ENCODE measurements around the gene SYT12. TPM values are rescaled to one million over a fixed set of nuclear protein-coding genes. Genes with fewer than 3 reads are reported as not detected.
"Not testable (repeated sequence)": the region's sequence is repeated elsewhere in the genome, so short reads cannot be mapped to it uniquely, and the experiment has no call there.

The SYT12 gene
- total RNA-seq, 1 experiment from 2014 or later: 11.1 TPM

DNA sequence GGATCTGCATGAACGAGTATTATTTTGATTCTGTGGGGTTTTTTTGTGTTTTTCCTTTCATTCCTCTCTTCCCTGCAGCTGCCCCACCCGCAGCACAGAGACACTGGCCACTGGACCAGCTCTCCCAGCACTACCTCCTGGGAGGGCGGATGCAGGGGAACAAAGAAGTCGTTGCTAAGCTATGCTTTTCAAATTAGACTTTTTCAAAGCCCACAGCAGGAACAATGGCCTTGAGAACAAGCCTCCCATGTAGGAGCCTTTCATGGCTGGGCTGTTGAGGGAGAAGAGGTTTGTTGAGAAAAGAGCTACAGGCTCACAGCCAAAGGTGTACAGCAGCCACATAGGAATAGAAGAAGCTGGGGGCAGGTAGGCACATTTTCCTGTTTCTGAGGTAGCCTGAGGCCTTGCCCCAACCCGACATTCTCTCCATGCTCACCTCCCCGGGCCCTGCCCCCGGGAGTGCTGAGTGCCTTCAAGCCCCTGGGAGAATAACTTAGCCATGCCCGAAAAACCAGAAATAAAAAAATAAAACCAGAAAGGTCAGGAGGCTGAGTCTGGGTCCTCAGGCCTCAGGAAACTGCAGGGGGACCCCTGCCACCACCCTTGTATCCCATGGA lies 20.5 kb upstream of the SYT12 start:
- peaks cover 6% of the 10 kb centered on the region; the same call in 1 of the 2 replicates for H3F3A ChIP-seq (ENCODE audit: insufficient read depth, low read depth)
- H3K9me3 ChIP-seq (ENCODE audit: insufficient read depth, low read depth): no peaks in the 10 kb centered on the region
- H3K27me3 ChIP-seq (ENCODE audit: insufficient read depth, low read depth): no peaks in the 10 kb centered on the region
- no peak overlapping the region for H3K27ac ChIP-seq
- ChIA-PET POLR2A (ENCODE audit: unreplicated experiment) (interaction anchor here (0.7 kb wide), 1 partner anchor 287 kb away, joined by 3 read pairs; the partner anchor contains the start of gene ANKRD13D), CTCF (no interaction called here)
- H3K4me3 ChIP-seq: no peak overlapping the region
- H3K9me2 ChIP-seq (ENCODE audit: insufficient read depth): no peaks in the 10 kb centered on the region
- H4K20me1 ChIP-seq (ENCODE audit: insufficient read depth): no peaks in the 10 kb centered on the region
- DNase-seq: no peak
- no TSS peak for BruUV-seq (replicated peaks)
- no peak overlapping the region for H3K4me2 ChIP-seq
- H2AFZ ChIP-seq: no peak overlapping the region
- no peak for TF ChIP-seq EZH2 (IDR thresholded peaks at IDR 0.05; ENCODE audit: low read depth)
- TF ChIP-seq, protein P1, sequence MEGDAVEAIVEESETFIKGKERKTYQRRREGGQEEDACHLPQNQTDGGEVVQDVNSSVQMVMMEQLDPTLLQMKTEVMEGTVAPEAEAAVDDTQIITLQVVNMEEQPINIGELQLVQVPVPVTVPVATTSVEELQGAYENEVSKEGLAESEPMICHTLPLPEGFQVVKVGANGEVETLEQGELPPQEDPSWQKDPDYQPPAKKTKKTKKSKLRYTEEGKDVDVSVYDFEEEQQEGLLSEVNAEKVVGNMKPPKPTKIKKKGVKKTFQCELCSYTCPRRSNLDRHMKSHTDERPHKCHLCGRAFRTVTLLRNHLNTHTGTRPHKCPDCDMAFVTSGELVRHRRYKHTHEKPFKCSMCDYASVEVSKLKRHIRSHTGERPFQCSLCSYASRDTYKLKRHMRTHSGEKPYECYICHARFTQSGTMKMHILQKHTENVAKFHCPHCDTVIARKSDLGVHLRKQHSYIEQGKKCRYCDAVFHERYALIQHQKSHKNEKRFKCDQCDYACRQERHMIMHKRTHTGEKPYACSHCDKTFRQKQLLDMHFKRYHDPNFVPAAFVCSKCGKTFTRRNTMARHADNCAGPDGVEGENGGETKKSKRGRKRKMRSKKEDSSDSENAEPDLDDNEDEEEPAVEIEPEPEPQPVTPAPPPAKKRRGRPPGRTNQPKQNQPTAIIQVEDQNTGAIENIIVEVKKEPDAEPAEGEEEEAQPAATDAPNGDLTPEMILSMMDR (conservative IDR thresholded peaks at IDR 0.05): no peak
- intact Hi-C loops (cut with micrococcal nuclease; ENCODE audit: unreplicated experiment): no loop called here
- no peaks in the 10 kb centered on the region for H3K36me3 ChIP-seq (ENCODE audit: low read depth)
- H3K79me2 ChIP-seq (ENCODE audit: low read depth): no peaks in the 10 kb centered on the region
- H3K4me1 ChIP-seq (replicated peaks; ENCODE audit: insufficient read depth): peaks cover 14% of the 10 kb centered on the region

DNA sequence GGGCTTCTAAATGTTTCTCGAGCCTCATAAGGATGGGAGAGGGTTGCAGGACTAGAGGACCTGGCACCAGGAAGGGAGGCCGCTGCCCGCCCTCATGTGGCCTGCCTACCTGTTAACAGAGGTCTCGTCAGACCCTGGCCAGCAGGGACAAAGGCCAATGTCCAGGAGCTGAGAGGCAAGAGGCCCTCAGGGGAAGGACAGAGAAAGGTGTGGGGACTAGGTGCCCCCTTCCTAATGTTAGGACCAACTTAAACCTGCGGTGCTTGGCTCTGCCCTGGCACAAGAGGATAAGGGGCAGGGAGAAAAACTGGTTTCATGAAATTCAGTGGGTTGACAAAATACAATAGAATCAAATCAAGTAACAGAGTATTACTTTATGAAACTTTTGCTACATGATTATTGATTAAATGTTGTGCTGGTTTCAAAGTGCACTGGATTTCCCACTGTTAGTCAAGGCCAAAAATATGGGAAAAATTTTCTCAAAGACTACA lies 20.0 kb upstream of the SYT12 start:
- Histone ChIP-seq H3K36me3 (ENCODE audit: low read depth) (no peaks in the 10 kb centered on the region), H4K20me1 (ENCODE audit: insufficient read depth) (no peaks in the 10 kb centered on the region), H3F3A (ENCODE audit: insufficient read depth, low read depth) (peaks cover 6% of the 10 kb centered on the region; the same call in 1 of the 2 replicates), H3K27me3 (ENCODE audit: insufficient read depth, low read depth) (no peaks in the 10 kb centered on the region), H3K9me3 (ENCODE audit: insufficient read depth, low read depth) (no peaks in the 10 kb centered on the region), H3K4me2 (no peak overlapping the region), H3K4me1 (replicated peaks; ENCODE audit: insufficient read depth) (peaks cover 13% of the 10 kb centered on the region), H2AFZ (no peak overlapping the region), H3K9me2 (ENCODE audit: insufficient read depth) (no peaks in the 10 kb centered on the region), H3K79me2 (ENCODE audit: low read depth) (no peaks in the 10 kb centered on the region), H3K4me3 (no peak overlapping the region), H3K27ac (no peak overlapping the region)
- no TSS peak for BruUV-seq (replicated peaks)
- POLR2A ChIA-PET (ENCODE audit: unreplicated experiment): interaction anchor here (0.6 kb wide), 1 partner anchor 237 kb away, joined by 3 read pairs; no protein-coding TSS in a partner anchor
- intact Hi-C loops (cut with micrococcal nuclease; ENCODE audit: unreplicated experiment): no loop called here
- TF ChIP-seq, protein P1 (conservative IDR thresholded peaks at IDR 0.05): no peak
- no peak for TF ChIP-seq EZH2 (IDR thresholded peaks at IDR 0.05; ENCODE audit: low read depth)
- CTCF ChIA-PET: no interaction called here
- DNase-seq: no peak

DNA sequence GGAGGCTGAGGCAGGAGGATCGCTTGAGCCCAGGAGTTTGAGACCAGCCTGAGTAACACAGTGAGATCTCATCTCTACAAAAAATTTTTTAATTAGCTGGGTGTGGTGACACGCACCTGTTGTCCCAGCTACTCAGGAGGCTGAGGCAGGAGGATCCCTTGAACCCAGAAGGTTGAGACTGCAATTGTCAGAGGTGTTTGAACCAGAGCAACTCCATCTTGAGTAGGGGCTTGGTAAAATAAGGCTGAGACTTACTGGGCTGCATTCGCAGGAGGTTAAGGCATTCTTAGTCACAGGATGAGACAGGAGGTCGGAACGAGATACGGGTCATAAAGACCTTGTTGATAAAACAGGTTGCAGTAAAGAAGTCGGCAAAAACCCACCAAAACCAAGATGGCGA lies 17.7 kb upstream of the SYT12 start:
- H3K9me2 ChIP-seq (ENCODE audit: insufficient read depth); H3K9me3 ChIP-seq (ENCODE audit: insufficient read depth, low read depth); intact Hi-C loops (cut with micrococcal nuclease; ENCODE audit: unreplicated experiment); DNase-seq; H4K20me1 ChIP-seq (ENCODE audit: insufficient read depth); H3K79me2 ChIP-seq (ENCODE audit: low read depth); H3K27ac ChIP-seq; POLR2A ChIA-PET (ENCODE audit: unreplicated experiment); H3K27me3 ChIP-seq (ENCODE audit: insufficient read depth, low read depth); H3F3A ChIP-seq (ENCODE audit: insufficient read depth, low read depth); H3K4me3 ChIP-seq; H2AFZ ChIP-seq; CTCF ChIA-PET; BruUV-seq (replicated peaks); H3K36me3 ChIP-seq (ENCODE audit: low read depth); H3K4me2 ChIP-seq: not testable (repeated sequence)
- peaks cover 13% of the 10 kb centered on the region for H3K4me1 ChIP-seq (replicated peaks; ENCODE audit: insufficient read depth)
